Fibroblast of pulmonary artery (primary cell): Measurements from ENCODE around the gene UBL3.

Experiments
- DNase-seq: peaks from one replicate; pipeline ENCODE4 v3.0.0-alpha.2; 2010; ENCODE audit warnings: low read depth
- H3K4me3 ChIP-seq: replicated peaks from 2 replicates; pipeline ENCODE4 v1.5.1; 2011; ENCODE audit warnings: low read depth, mild to moderate bottlenecking, control low read depth, low read length, moderate library complexity
- TF ChIP-seq, protein P1 (sequence below): IDR thresholded peaks from 2 replicates; pipeline ENCODE4 v1.5.1; 2011; ENCODE audit warnings: mild to moderate bottlenecking, control low read depth, low read length, inconsistent platforms; ENCODE audit errors: missing control alignments

Gene UBL3

DNA sequence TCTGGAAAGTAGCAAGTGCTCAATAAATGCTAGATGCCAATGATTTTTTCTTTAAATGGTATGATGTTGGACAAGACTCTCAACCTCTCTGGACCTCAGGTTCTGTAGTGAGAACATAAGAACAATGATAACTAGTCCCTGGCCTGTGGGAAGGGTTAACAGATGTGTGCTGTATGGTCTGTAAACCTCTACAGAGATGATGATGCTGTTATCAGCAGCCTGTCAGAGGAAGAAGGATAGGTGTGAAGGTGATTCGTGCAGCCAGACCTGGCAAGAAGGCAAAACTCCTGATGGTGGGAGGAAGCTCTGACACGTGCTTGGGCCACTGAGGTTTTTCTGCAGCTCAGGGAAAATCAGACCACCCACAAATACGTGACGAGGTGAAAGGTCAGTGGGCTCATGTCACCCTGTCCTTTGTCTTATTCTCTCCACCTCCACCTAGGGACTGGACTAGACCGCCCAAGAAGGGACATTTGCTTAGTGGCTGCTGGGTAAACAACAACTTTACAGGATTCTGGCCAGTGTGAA lies 36.7 kb upstream of the UBL3 start:
- DNase-seq = no peak
- no peak overlapping the region for H3K4me3 ChIP-seq
- TF ChIP-seq, protein P1, sequence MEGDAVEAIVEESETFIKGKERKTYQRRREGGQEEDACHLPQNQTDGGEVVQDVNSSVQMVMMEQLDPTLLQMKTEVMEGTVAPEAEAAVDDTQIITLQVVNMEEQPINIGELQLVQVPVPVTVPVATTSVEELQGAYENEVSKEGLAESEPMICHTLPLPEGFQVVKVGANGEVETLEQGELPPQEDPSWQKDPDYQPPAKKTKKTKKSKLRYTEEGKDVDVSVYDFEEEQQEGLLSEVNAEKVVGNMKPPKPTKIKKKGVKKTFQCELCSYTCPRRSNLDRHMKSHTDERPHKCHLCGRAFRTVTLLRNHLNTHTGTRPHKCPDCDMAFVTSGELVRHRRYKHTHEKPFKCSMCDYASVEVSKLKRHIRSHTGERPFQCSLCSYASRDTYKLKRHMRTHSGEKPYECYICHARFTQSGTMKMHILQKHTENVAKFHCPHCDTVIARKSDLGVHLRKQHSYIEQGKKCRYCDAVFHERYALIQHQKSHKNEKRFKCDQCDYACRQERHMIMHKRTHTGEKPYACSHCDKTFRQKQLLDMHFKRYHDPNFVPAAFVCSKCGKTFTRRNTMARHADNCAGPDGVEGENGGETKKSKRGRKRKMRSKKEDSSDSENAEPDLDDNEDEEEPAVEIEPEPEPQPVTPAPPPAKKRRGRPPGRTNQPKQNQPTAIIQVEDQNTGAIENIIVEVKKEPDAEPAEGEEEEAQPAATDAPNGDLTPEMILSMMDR = no peak

DNA sequence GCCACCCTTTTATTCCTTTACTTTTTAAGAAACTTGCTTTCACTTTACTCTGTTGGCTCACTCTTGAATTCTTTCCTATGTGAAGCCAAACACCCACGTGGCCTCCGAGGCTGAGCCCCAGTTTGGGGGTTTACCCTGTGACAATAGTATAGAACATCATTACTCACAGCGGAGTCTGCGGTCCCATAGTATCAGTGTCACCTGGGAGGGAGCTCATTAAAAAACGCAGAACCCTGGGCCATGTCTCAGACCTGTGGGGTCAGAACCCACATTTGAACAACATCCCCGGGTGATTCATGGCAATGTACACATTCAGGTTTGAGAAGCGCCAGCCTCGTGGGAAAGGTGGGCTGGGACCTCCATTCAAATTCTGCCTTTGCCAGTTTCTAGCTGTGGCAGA lies 36.0 kb upstream of the UBL3 start:
- no peak for DNase-seq
- TF ChIP-seq, protein P1 = no peak
- no peak overlapping the region for H3K4me3 ChIP-seq

- DNase-seq = no peak
- H3K4me3 ChIP-seq = no peak overlapping the region
- TF ChIP-seq, protein P1 = no peak
Observed at GRCh38 chr13:29885989-29886388, 35.6 kb upstream of the UBL3 start.

DNA sequence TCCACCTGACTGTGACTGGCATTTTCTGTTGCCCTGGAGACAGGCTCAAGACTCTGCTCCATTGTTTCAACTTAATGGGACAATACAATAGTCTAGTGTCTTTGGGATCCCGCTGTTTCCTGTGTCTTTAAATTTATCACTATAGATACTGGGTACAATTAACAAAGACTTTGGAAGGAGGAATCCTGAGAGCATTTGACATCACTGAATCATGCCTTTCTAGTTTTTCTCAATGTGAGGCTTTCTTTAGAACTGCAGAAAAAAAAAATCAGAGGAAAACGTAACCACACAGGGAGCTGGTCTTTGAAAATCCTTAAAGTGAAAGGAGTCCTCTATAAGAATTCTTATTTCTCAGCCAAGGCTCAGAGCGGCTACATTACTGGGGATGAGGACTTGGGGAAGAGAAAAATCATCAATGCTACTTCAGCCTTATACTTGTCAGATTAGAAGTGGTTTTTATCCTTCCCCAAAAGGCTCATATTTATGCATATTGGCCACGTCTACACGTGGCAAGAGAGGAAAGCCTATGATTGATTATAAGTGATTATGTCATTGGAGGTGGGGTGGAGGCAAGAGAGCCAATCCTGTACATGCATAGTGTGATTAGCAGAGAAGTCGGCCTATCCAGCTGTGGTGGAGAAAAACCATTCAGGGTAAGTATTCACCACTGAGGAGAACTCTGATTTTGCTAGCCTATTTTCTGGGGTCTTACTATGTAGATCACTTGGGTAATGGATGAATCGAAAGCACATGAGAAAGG lies 34.4 kb upstream of the UBL3 start:
- DNase-seq = peak; percentile 42
- TF ChIP-seq, protein P1 = no peak
- H3K4me3 ChIP-seq = no peak overlapping the region

DNA sequence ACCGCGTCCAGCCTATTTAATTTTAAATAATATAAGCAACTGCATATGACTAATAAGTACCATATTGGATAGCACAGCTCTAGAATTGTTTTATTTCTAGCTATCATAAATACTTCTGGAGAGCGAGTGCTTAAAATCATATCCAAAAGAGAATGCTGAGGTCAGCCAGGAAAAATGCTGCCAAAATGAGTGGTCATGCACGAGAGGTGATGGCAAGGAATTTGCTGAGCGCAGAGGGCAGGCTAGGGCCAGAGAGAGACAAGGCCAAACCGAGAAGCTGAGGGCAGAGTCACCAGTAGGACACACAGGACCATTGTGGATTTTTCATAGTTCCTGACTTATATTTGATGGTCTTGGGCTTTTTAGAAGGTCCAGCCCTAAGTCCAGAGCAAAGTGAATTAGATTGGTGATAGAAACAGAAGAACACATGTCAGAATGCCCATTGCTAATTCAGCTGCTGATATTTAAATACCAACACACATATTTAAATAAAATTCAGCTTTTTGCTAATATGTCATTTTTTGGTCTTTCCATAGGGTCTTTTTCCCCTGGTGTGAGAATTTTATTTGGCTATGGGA lies 33.6 kb upstream of the UBL3 start:
- peak; percentile 8 for DNase-seq
- TF ChIP-seq, protein P1 = no peak
- no peak overlapping the region for H3K4me3 ChIP-seq

DNA sequence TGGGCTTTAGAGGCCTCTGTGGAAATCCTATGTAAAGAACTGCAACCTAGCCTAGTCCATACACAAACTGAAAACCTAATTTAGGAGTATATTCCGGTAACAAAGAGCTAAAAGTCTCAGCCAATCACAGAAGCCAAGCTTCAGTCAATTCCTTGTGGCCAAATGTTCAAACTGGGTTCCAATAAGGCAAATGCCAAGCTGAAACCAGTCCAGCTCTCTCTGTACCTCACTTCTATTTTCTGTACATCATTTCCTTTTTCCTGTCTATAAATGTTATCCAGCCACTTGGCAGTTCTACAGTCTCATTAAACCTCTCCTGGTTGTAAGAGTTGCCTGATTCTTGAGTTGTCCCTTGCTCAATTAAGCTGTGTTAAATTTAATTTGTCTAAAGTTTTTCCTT lies 31.7 kb upstream of the UBL3 start:
- TF ChIP-seq, protein P1 = no peak
- no peak for DNase-seq

More for the DNA sequence above, 31.7 kb upstream of the UBL3 start:
- no peak overlapping the region for H3K4me3 ChIP-seq
